HepG2 (cell line): Measurements from ENCODE around the gene NGEF. TPM values are rescaled to one million over a fixed set of nuclear protein-coding genes. Genes with fewer than 3 reads are reported as not detected.

Experiments
- ARNT2 ChIP-seq: sonication (generic); formaldehyde crosslinking; IDR thresholded peaks from 2 replicates; pipeline ENCODE4 v1.8.0; 2022; ENCODE audit warnings: mild to moderate bottlenecking, low read depth, missing genetic modification reagents, moderate library complexity
- GATA4 ChIP-seq: sonication (generic); IDR thresholded peaks from 2 replicates; pipeline ENCODE4 v1.6.1; 2016; ENCODE audit warnings: antibody characterized with exemption, low read depth, borderline replicate concordance
- KDM3A ChIP-seq: IDR thresholded peaks from 2 replicates; pipeline ENCODE4 v1.6.1; 2018; ENCODE audit warnings: low read depth, missing compliant biosample characterization
- KLF13 ChIP-seq: sonication (generic); formaldehyde crosslinking; IDR thresholded peaks from 2 replicates; pipeline ENCODE4 v1.4.0; 2020; ENCODE audit warnings: mild to moderate bottlenecking, missing genetic modification reagents
- NFIB ChIP-seq: sonication (generic); formaldehyde crosslinking; IDR thresholded peaks from 2 replicates; pipeline ENCODE4 v1.9.0; 2021; ENCODE audit warnings: missing genetic modification reagents, mild to moderate bottlenecking, borderline replicate concordance
- SNAPC2 ChIP-seq: sonication (generic); formaldehyde crosslinking; IDR thresholded peaks from 2 replicates; pipeline ENCODE4 v1.8.1; 2022; ENCODE audit warnings: mild to moderate bottlenecking, missing genetic modification reagents
- TCF12 ChIP-seq, 2 experiments: fragments of 450-650 bp in 1 of 2; sonication (generic) in 1 of 2; formaldehyde crosslinking in 1 of 2; IDR thresholded peaks; 2 replicates each; pipeline versions ENCODE4 v1.6.1 to v1.8.0; 2017 to 2022; ENCODE audit warnings: antibody characterized with exemption in 1 of 2, mild to moderate bottlenecking in 1 of 2, missing genetic modification reagents in 1 of 2, moderate library complexity in 1 of 2
- ZFP90 ChIP-seq: sonication (generic); formaldehyde crosslinking; IDR thresholded peaks from 2 replicates; pipeline ENCODE4 v1.8.0; 2022; ENCODE audit warnings: missing genetic modification reagents, mild to moderate bottlenecking, inconsistent platforms, borderline replicate concordance
- ZFYVE20 ChIP-seq: sonication (generic); formaldehyde crosslinking; IDR thresholded peaks from 2 replicates; pipeline ENCODE4 v1.8.0; 2023; ENCODE audit warnings: low read depth, mild to moderate bottlenecking, moderate library complexity, missing genetic modification reagents, borderline replicate concordance
- ZNF30 ChIP-seq: sonication (generic); formaldehyde crosslinking; IDR thresholded peaks from 2 replicates; pipeline ENCODE4 v1.5.0; 2020; ENCODE audit warnings: mild to moderate bottlenecking, missing genetic modification reagents
- ZNF335 ChIP-seq: sonication (generic); formaldehyde crosslinking; IDR thresholded peaks from 2 replicates; pipeline ENCODE4 v1.4.0; 2020; ENCODE audit warnings: missing genetic modification reagents
- ZNF367 ChIP-seq: sonication (generic); formaldehyde crosslinking; IDR thresholded peaks from 2 replicates; pipeline ENCODE4 v1.4.0; 2020; ENCODE audit warnings: missing genetic modification reagents, borderline replicate concordance
- ZNF615 ChIP-seq: sonication (generic); formaldehyde crosslinking; IDR thresholded peaks from 2 replicates; pipeline ENCODE4 v1.5.0; 2020; ENCODE audit warnings: mild to moderate bottlenecking, missing genetic modification reagents, borderline replicate concordance
- polyA plus RNA-seq, 8 experiments: library from polyadenylated mRNA; depleted of rRNA in 3 of 8; stranded (reverse) in 7 of 8; unstranded in 1 of 8; fragments of >200 nt; fragmentation: Illumina TruSeq in 4 of 8; extraction: Trizol in 4 of 8; gene quantifications; 2 replicates each; pipeline versions ENCODE4 v1.2.1 to v1.2.3, GENCODE V29; 2011 to 2016; ENCODE audit warnings: low read depth in 4 of 8, missing spikeins in 1 of 8, mixed read lengths in 1 of 8; ENCODE audit not compliant: insufficient read depth in 1 of 8
- total RNA-seq, 5 experiments: library from RNA; depleted of rRNA; stranded (reverse); fragments of >200 nt; fragmentation: Illumina TruSeq; extraction: Trizol; gene quantifications; 2 replicates each; pipeline ENCODE4 v1.2.3, GENCODE V29; 2016; ENCODE audit warnings: low read depth in 1 of 5
- TF ChIP-seq, protein P1 (sequence below): sonication (generic); formaldehyde crosslinking; IDR thresholded peaks from one replicate; pipeline ENCODE4 v1.5.1; 2020; ENCODE audit warnings: mild to moderate bottlenecking, missing genetic modification reagents; ENCODE audit errors: not compliant biosample characterization
- TF ChIP-seq, protein P2 (sequence below): sonication (generic); formaldehyde crosslinking; IDR thresholded peaks from 2 replicates; pipeline ENCODE4 v1.4.0; 2020; ENCODE audit warnings: missing genetic modification reagents, borderline replicate concordance

The NGEF gene
- total and polyA plus RNA-seq, 2 of the 13 experiments (the other 11 are each of a cell fraction or from before 2014, with no cell fraction given): 14.4 to 36.9 TPM

DNA sequence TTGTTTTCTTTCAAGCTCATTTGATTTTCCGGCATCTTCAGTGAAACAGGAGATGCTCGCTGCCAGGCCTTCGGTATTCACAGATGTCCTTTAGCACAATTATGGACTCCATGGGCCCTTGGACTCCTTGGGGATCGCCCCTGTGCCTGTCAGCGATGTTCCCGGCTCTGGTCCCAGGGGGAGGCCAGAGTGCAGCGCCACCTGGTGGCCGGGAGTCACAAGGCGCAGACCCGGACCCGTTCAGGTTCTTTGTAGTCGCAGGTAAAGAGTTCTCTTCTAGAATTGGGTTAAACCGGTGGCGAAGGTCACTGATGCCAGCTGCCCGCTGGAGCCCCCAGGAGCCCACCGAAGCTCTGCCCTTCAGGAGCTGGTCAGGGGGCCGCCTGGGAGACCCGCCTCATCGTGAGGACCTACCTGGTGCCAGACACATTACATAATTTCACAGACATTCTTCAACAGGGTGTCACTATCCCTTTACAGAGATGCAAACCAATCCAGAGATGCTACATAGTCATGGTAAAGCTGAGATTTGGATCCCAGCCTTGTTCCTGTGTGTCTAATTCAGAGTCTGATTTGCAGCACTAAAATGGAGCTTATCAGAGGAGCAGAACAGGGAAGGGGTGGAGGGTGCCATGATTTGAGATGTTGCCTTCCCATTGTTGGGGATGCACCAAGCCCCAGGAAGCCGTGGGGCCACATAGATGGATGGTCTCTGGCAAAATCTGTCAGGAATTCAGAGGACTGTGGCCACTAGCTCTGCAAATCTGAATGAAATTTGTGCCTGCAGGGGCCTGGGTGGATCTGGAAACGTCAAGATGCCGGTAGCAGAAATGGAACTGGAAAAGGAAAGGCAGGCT is 41.1 kb upstream of the NGEF start (continued):
- TF ChIP-seq, protein P1, sequence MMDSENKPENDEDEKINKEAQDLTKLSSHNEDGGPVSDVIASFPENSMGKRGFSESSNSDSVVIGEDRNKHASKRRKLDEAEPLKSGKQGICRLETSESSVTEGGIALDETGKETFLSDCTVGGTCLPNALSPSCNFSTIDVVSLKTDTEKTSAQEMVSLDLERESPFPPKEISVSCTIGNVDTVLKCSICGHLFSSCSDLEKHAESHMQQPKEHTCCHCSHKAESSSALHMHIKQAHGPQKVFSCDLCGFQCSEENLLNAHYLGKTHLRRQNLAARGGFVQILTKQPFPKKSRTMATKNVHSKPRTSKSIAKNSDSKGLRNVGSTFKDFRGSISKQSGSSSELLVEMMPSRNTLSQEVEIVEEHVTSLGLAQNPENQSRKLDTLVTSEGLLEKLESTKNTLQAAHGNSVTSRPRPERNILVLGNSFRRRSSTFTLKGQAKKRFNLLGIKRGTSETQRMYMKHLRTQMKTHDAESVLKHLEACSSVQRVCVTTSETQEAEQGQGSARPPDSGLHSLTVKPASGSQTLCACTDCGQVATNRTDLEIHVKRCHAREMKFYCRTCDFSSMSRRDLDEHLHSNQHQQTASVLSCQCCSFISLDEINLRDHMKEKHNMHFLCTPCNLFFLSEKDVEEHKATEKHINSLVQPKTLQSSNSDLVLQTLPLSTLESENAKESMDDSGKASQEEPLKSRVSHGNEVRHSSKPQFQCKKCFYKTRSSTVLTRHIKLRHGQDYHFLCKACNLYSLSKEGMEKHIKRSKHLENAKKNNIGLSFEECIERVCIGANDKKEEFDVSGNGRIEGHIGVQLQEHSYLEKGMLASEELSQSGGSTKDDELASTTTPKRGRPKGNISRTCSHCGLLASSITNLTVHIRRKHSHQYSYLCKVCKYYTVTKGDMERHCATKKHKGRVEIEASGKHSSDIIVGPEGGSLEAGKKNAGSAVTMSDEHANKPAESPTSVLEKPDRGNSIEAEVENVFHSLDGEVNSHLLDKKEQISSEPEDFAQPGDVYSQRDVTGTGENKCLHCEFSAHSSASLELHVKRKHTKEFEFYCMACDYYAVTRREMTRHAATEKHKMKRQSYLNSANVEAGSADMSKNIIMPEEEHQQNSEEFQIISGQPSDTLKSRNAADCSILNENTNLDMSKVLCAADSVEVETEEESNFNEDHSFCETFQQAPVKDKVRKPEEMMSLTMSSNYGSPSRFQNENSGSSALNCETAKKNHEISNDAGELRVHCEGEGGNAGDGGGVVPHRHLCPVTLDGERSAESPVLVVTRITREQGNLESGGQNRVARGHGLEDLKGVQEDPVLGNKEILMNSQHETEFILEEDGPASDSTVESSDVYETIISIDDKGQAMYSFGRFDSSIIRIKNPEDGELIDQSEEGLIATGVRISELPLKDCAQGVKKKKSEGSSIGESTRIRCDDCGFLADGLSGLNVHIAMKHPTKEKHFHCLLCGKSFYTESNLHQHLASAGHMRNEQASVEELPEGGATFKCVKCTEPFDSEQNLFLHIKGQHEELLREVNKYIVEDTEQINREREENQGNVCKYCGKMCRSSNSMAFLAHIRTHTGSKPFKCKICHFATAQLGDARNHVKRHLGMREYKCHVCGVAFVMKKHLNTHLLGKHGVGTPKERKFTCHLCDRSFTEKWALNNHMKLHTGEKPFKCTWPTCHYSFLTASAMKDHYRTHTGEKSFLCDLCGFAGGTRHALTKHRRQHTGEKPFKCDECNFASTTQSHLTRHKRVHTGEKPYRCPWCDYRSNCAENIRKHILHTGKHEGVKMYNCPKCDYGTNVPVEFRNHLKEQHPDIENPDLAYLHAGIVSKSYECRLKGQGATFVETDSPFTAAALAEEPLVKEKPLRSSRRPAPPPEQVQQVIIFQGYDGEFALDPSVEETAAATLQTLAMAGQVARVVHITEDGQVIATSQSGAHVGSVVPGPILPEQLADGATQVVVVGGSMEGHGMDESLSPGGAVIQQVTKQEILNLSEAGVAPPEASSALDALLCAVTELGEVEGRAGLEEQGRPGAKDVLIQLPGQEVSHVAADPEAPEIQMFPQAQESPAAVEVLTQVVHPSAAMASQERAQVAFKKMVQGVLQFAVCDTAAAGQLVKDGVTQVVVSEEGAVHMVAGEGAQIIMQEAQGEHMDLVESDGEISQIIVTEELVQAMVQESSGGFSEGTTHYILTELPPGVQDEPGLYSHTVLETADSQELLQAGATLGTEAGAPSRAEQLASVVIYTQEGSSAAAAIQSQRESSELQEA (CRISPR knock-in tag): no peak
- no peak for TF ChIP-seq TCF12 (IDR thresholded peaks at IDR 0.05)
- no peak for TF ChIP-seq TCF12 (CRISPR knock-in tag; IDR thresholded peaks at IDR 0.05)
- no peak for TF ChIP-seq ZNF367
- TF ChIP-seq GATA4: no peak
- TF ChIP-seq ZNF615 (CRISPR knock-in tag): no peak
- no peak for TF ChIP-seq ZNF335 (CRISPR knock-in tag)
- TF ChIP-seq ZFYVE20 (CRISPR knock-in tag): no peak
- TF ChIP-seq, protein P2, sequence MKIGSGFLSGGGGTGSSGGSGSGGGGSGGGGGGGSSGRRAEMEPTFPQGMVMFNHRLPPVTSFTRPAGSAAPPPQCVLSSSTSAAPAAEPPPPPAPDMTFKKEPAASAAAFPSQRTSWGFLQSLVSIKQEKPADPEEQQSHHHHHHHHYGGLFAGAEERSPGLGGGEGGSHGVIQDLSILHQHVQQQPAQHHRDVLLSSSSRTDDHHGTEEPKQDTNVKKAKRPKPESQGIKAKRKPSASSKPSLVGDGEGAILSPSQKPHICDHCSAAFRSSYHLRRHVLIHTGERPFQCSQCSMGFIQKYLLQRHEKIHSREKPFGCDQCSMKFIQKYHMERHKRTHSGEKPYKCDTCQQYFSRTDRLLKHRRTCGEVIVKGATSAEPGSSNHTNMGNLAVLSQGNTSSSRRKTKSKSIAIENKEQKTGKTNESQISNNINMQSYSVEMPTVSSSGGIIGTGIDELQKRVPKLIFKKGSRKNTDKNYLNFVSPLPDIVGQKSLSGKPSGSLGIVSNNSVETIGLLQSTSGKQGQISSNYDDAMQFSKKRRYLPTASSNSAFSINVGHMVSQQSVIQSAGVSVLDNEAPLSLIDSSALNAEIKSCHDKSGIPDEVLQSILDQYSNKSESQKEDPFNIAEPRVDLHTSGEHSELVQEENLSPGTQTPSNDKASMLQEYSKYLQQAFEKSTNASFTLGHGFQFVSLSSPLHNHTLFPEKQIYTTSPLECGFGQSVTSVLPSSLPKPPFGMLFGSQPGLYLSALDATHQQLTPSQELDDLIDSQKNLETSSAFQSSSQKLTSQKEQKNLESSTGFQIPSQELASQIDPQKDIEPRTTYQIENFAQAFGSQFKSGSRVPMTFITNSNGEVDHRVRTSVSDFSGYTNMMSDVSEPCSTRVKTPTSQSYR: no peak
- TF ChIP-seq ZFP90 (CRISPR knock-in tag): no peak
- TF ChIP-seq ARNT2: no peak; the same call in 1 of the 2 replicates
- no peak for TF ChIP-seq ZNF30
- TF ChIP-seq NFIB (CRISPR knock-in tag): no peak
- no peak for TF ChIP-seq KLF13 (CRISPR knock-in tag)
- no peak for TF ChIP-seq SNAPC2 (CRISPR knock-in tag)
- peak; percentile 21; the same call in 1 of the 2 replicates for TF ChIP-seq KDM3A (CRISPR knock-in tag)
